Ectodermal cell (in vitro differentiated cells): ENCODE results near the gene HAT1. TPM values are rescaled to one million over a fixed set of nuclear protein-coding genes. Genes with fewer than 3 reads are reported as not detected.

Experiments
- H3K27ac ChIP-seq: 2 replicates; pipeline ENCODE4 v1.7.0; 2013; ENCODE audit warnings: mild to moderate bottlenecking, low read depth, low read length; ENCODE audit not compliant: insufficient read depth, poor library complexity, severe bottlenecking
- H3K27me3 ChIP-seq: 2 replicates; pipeline ENCODE4 v1.7.0; 2013; ENCODE audit warnings: mild to moderate bottlenecking, low read length; ENCODE audit not compliant: insufficient read depth, control insufficient read depth, poor library complexity, severe bottlenecking
- H3K36me3 ChIP-seq: one replicate; pipeline ENCODE4 v1.7.0; 2013; ENCODE audit warnings: low read length; ENCODE audit not compliant: control insufficient read depth, insufficient read depth
- H3K4me1 ChIP-seq: one replicate; pipeline ENCODE4 v1.7.0; 2013; ENCODE audit warnings: low read length; ENCODE audit not compliant: control insufficient read depth, insufficient read depth
- H3K4me3 ChIP-seq: 2 replicates; pipeline ENCODE4 v1.7.0; 2013; ENCODE audit warnings: low read depth, low read length, control low read depth; ENCODE audit not compliant: insufficient read depth
- H3K9me3 ChIP-seq: 2 replicates; pipeline ENCODE4 v1.7.0; 2013; ENCODE audit warnings: mild to moderate bottlenecking, low read length, moderate library complexity; ENCODE audit not compliant: control insufficient read depth
- WGBS, 2 experiments: methylation state at CpG; one replicate each; pipeline ENCODE4 v1.1.7; 2013; ENCODE audit warnings: missing lambda C conversion rate in 2 of 2; 5-methylcytosine and 5-hydroxymethylcytosine counted together
- polyA plus RNA-seq, 4 experiments: library from polyadenylated mRNA; stranded (reverse); fragments of 50-300 nt; gene quantifications; one replicate each; pipeline ENCODE4 v1.2.3, GENCODE V29; 2013

The HAT1 gene, protein sequence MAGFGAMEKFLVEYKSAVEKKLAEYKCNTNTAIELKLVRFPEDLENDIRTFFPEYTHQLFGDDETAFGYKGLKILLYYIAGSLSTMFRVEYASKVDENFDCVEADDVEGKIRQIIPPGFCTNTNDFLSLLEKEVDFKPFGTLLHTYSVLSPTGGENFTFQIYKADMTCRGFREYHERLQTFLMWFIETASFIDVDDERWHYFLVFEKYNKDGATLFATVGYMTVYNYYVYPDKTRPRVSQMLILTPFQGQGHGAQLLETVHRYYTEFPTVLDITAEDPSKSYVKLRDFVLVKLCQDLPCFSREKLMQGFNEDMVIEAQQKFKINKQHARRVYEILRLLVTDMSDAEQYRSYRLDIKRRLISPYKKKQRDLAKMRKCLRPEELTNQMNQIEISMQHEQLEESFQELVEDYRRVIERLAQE
- 98.1 TPM for polyA plus RNA-seq (2013, experiment 1 of 4)
- 100 TPM for polyA plus RNA-seq (2013, experiment 2 of 4)
- polyA plus RNA-seq (2013, experiment 3 of 4) = 74.3 TPM
- 76.2 TPM for polyA plus RNA-seq (2013, experiment 4 of 4)

DNA sequence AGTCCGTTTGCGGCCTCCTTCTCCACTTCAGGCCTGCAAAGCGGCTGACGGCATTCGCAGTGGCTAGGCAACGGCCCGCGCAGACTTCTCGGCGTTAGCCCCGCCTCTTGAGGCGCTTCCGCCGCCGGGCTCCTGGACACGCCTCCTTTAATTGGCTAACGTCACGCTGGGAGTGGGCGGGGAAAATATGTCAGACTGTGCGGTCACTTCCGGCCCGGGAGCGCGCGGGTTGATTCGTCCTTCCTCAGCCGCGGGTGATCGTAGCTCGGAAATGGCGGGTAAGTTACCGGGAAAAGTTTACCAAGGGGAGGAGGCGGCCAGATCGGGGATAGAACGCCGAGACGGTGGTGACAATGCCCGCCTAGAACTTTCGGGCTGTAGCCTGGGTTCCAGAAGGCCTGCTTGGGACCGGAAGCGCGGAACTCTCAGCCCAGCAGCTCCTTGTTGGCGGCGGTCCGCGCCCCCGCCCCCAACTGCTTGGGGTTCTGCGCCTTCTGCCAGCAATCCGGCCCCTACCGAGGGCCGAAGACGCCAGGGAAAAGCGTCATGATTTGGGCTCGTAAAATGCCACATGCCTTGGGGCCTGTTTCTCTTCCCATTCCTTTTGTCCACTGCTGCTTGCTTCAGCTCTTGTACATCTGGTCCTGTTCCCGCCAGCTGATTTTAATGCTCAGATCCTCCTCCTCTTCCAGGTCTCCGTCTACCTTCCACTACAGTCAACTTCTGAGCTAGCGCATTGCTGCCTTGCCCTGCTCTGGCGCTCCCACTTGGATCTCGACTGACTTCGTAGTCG is at the start of gene HAT1:
HAT1 (plus strand) TSS at position 232 of the 793 bp plus-strand sequence; CDS start at position 272, 40 bp downstream.
- Histone ChIP-seq H3K4me1 (peaks cover 8% of the 10 kb centered on the region), H3K27ac (peak within 1 kb of the TSS; percentile 87), H3K27me3 (no peaks in the 10 kb centered on the region), H3K36me3 (peaks cover 16% of the 10 kb centered on the region), H3K4me3 (peak within 1 kb of the TSS; percentile 77), H3K9me3 (no peaks in the 10 kb centered on the region)
- 0 to 1% methylated on average over 61 of the region's 61 CpGs for WGBS, 2 experiments

DNA sequence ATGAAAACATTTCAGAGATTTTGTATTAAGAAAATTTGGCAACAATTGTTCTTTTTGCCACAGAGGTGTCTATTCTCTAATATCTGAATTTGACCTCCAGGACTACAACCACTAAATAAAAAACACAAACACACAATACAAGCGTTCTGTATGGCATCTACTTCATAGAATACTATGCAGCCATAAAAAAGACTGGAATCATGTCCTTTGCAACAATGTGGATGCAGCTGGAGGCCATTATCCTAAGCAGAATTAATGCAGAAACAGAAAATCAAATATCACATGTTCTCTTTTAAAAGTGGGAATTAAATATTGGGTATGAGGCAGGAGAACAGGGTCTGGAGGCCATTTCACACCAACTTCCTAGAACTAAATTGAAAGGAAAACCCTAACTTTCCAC is 47.7 kb upstream of the HAT1 start:
- no peaks in the 10 kb centered on the region for H3K27me3 ChIP-seq
- no peaks in the 10 kb centered on the region for H3K9me3 ChIP-seq
- no peak overlapping the region for H3K4me3 ChIP-seq
- H3K36me3 ChIP-seq = no peaks in the 10 kb centered on the region
- H3K27ac ChIP-seq = no peak overlapping the region
- no peaks in the 10 kb centered on the region for H3K4me1 ChIP-seq
- 84 to 89% methylated on average over 1 of the region's 1 CpG for WGBS, 2 experiments

DNA sequence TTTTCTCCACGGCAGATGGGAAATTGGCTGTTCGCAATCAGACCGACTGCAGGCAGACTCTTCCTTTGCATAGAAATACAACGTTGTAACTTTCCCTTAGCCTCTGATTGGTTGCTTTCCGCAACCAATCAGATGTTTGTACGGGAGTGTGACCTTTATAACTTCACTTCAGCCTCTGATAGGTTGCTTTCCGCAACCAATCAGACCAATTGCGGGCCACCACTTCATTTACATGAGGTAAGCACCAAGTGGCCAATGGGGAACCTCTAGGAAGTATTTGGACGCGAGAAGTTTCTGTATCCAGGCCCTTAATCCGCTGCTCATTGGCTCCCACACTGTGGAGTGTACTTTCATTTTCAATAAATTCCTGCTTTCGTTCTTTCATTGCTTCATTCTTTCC is 47.3 kb upstream of the HAT1 start:
- no peaks in the 10 kb centered on the region for H3K9me3 ChIP-seq
- no peaks in the 10 kb centered on the region for H3K27me3 ChIP-seq
- H3K4me1 ChIP-seq = no peaks in the 10 kb centered on the region
- 87 to 88% methylated on average over 12 of the region's 12 CpGs for WGBS, 2 experiments
- H3K36me3 ChIP-seq = no peaks in the 10 kb centered on the region
- no peak overlapping the region for H3K27ac ChIP-seq
- H3K4me3 ChIP-seq = no peak overlapping the region

DNA sequence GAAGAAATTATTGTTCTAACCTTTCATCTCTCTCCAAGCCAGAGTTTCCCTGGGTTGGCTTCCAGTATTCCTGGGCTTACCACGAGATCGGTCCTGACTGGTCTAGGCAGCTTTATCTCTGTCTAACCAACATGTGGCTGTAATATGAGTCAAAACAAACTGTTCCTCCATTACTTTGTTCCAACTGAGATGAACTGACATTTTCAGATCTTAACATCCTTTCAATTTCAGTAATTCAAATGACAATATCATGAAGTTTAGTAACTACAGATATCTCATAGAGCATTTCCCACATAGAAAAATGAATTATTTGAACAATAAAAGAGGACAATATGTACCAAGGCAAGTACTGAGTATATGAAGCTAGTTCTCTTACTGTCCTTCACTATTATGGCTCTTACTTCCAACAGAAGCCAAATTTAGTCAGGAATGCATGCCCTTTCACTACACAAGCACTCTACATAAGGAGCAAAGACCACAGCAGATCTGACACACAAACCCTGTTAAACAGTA is 43.7 kb upstream of the HAT1 start:
- Histone ChIP-seq H3K9me3 (no peaks in the 10 kb centered on the region), H3K4me1 (no peaks in the 10 kb centered on the region), H3K4me3 (no peak overlapping the region), H3K27ac (no peak overlapping the region), H3K27me3 (no peaks in the 10 kb centered on the region), H3K36me3 (no peaks in the 10 kb centered on the region)
- WGBS, 2 experiments = 87 to 89% methylated on average over 2 of the region's 2 CpGs

DNA sequence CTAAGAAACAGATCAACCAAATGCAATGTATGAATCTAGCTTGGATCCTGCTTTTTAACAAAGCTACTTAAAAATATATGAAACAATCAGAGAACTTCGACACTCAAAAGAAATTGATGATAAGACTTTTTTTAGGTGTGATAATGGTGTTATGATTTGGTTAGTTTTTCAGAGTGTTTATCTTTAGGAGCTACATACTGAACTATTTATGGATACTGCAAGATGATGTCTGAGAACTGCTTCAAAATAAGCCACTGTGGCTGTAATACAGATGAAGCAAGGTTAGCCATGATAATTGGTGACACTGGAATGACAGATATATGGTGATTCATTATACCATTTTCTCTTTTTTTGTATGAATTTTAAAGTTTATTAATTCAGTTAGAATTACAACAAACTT is 42.4 kb upstream of the HAT1 start:
- no peaks in the 10 kb centered on the region for H3K36me3 ChIP-seq

DNA sequence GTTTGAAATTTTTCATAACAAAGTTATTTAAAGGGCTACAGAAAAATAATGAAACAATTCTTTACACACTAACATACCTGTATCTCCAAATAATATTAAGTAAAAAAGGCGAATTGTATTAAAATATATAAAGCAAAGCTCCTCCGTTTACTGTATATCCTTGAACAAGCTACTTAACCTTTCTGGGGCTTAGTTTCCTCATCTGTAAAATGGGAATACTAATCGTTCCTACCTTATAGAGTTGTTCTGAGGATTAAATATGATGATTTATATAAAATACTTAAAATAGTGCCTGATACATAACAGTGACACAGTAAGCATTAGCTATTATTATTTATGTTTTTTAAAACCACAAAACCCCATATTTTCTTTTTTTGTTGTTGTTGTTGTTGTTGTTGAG is 41.5 kb upstream of the HAT1 start:
- Histone ChIP-seq H3K4me3 (no peak overlapping the region), H3K27ac (no peak overlapping the region), H3K9me3 (no peaks in the 10 kb centered on the region), H3K27me3 (no peaks in the 10 kb centered on the region), H3K4me1 (no peaks in the 10 kb centered on the region), H3K36me3 (no peaks in the 10 kb centered on the region)
- WGBS, 2 experiments = 100% methylated on average over 3 of the region's 3 CpGs; no CpG with 5 or more reads in 1 of the 2 experiments

More for the DNA sequence above, 42.4 kb upstream of the HAT1 start:
- Histone ChIP-seq H3K27ac (no peak overlapping the region), H3K4me1 (no peaks in the 10 kb centered on the region), H3K4me3 (no peak overlapping the region), H3K9me3 (no peaks in the 10 kb centered on the region), H3K27me3 (no peaks in the 10 kb centered on the region)
- 67 to 100% methylated on average over 1 of the region's 1 CpG for WGBS, 2 experiments

DNA sequence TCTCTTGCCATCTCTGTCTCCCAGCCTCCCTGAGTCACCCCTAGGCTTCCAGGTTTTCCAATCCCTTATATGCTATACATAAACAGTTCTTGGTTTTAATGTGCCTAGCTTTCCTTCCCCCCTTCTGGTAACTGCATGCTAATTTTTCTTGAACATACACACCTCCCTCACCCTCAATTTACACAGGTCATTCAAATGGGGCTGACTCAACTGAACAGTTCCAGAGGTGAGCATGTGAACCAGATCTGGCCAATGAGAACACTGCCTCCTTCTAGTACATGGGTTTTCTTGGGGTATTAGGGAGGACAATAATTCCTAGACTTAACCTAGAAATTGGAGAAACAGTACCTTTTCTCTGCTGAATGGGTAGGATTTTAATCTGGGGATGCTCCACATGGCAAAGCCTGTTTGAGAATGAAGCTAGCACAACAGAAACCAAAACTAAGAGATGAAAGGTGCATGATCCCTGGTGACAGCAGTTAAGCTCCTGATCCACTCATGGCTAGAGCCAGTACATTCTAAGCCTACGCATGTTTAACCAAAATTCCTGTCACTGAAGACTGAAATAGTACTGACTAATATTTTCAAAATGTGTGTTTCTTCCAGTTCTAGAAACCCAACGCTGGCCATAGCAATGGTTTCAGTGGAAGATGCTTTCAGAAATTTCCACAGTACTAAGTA is 40.0 kb upstream of the HAT1 start:
- Histone ChIP-seq H3K9me3 (no peaks in the 10 kb centered on the region), H3K27ac (no peak overlapping the region), H3K4me3 (no peak overlapping the region), H3K36me3 (no peaks in the 10 kb centered on the region), H3K27me3 (no peaks in the 10 kb centered on the region), H3K4me1 (no peaks in the 10 kb centered on the region)
- WGBS, 2 experiments = 98 to 100% methylated on average over 2 of the region's 2 CpGs

DNA sequence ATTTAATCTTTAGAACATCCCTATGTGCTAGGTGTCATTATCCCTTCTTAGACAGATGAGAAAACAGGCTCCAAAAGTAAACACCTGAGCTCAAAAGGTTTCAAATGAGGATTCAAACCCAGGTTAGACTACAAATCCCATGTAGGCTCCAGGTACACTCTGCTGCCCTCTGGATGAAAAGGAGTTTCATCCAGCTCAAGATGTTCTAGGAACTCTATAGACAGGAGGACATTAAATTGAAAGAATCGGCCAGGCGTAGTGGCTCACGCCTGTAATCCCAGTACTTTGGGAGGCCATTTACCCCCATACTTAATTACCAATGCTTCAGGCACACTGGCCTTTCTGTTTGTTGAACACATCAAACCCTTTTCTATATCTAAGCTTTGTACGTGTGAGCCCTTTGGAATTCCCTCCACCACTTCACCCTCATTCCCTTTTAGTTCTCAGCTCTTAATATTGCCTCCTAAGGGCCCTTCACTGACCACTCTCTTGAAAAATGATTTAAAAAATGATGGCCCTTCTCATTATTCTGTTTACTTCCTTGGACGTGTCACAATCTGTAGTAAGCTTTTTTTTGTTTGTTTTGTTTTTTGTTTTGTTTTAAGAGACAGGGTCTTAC is 38.9 kb upstream of the HAT1 start:
- H3K27me3 ChIP-seq = no peaks in the 10 kb centered on the region
- H3K36me3 ChIP-seq = no peaks in the 10 kb centered on the region
- no peak overlapping the region for H3K27ac ChIP-seq
- no peak overlapping the region for H3K4me3 ChIP-seq
- 83 to 93% methylated on average over 5 of the region's 5 CpGs for WGBS, 2 experiments
- H3K4me1 ChIP-seq = no peaks in the 10 kb centered on the region
- no peaks in the 10 kb centered on the region for H3K9me3 ChIP-seq

DNA sequence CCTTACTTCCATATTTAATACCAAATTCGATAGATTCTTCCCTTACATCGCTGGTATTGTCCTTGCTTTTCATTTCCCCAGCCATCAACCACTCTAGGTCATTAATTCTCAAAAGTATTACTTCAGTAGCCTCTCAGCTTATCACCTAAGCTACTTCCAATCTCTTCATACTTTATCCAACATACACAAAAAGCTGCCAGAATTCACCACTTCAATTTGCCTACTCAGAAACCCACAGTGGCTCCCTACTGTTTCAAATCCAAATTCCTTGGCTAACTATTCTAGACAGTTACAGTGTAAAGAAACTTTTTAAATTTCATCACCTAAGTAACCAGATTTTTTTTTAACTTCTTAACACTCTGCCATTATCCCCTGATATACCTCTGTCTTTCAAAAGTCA is 32.9 kb upstream of the HAT1 start:
- Histone ChIP-seq H3K4me3 (no peak overlapping the region), H3K27ac (no peak overlapping the region)
- WGBS, 2 experiments = 90 to 95% methylated on average over 2 of the region's 2 CpGs

More for the DNA sequence above, 32.9 kb upstream of the HAT1 start:
- no peaks in the 10 kb centered on the region for H3K36me3 ChIP-seq
- H3K9me3 ChIP-seq = no peaks in the 10 kb centered on the region
- peaks cover 5% of the 10 kb centered on the region for H3K27me3 ChIP-seq
- H3K4me1 ChIP-seq = peaks cover 8% of the 10 kb centered on the region
